ENCODE data around the gene ACTG2.

Gene ACTG2

DNA sequence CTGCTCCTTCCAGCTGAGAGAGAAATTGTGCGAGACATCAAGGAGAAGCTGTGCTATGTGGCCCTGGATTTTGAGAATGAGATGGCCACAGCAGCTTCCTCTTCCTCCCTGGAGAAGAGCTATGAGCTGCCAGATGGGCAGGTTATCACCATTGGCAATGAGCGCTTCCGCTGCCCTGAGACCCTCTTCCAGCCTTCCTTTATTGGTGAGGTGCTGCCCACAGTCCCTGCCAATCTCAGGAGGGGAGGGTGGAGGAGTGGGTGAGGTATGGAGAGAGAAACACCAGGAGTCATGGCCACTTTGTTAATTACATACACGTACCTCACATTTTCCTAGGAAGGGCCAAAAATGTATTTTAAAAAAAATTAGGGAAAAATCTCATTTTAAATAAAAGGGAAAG lies 21.9 kb downstream of the ACTG2 start:
- DNase-seq (ENCODE audit: low read depth) = no peak

GRCh38 chr2:73915437-73915993 lies 22.7 kb downstream of the ACTG2 start:
- no peak for DNase-seq (ENCODE audit: low read depth)

- no peak for DNase-seq (ENCODE audit: low read depth)
Observed at GRCh38 chr2:73916666-73917065, 23.9 kb downstream of the ACTG2 start.

GRCh38 chr2:73917296-73917695 lies 24.5 kb downstream of the ACTG2 start:
- no peak for DNase-seq (ENCODE audit: low read depth)

GRCh38 chr2:73917696-73918207 lies 24.9 kb downstream of the ACTG2 start:
- no peak for DNase-seq (ENCODE audit: low read depth)

GRCh38 chr2:73918856-73919255 lies 26.0 kb downstream of the ACTG2 start:
- DNase-seq (ENCODE audit: low read depth) = no peak

DNA sequence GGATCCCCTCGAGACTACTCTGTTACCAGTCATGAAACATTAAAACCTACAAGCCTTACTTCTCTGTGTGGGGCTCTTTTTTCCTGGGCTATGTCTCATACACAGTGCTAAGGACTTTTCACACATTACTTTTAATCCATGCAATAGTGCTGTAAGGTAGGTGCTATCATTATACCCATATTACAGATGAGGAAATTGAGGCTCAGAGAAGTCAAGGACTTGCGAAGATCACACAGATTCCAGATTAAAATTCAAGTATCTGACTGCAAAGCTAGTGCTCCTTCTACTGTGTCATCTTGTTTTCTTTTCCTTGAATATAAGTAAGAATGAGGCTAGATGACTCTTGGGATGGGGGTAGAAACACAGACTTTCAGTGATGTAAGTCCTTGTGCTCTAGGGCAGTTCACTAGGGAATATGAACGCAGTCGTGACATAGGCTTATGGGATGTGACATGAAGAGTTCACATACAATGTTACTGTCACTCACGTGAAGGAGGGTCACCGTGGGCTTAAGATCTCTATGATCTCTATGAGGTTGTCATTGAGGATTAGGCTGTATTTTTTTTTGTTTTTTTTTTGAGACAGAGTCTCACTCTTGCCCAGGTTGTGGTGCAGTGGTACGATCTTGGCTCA lies 26.9 kb downstream of the ACTG2 start:
- no peak for DNase-seq (ENCODE audit: low read depth)

DNA sequence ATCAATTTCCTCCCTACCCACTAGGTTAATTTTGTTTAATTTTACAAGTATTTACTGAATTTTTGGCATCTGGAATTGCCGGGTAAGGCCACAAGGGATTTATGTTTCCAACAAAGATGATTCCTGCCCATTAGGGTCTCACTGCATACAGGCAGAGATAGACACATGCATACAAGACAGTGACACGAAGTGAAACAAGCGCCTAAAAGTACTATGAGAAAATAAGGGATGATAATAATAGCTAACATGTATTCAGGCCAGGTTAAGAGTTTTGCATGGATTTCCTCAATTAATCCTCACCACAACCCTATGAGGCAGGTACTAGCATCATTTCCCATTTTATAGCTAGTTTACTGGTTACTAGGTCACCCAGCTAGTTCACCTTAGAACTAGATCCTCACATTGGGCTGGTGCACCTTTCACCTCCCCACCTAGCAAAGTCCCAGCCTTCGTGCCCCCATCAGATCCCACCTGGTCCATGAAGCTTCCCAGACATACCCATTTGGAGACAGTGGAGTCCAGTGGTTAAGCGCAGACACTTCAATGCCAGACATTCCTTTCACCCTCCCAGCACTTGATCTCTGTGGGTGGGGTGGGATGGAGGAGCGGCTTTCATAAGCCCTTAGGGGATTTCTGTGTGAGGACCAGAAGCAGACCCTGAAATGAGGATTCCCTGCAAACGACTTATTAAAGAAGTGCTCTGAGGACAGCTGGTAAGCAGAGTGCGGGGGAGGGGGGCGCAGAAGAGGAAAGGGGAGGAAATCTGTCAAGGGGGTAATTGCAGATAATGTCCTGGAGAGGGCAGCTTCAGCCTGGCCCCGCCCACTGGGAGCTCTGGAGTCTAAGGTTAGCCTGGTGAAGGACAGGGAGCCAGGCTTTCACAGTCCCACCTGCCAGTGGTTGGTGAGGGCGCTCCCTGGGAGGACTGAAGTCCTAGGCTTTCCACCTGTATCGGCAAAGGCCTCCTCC lies 28.1 kb downstream of the ACTG2 start:
- DNase-seq (ENCODE audit: low read depth) = no peak

DNA sequence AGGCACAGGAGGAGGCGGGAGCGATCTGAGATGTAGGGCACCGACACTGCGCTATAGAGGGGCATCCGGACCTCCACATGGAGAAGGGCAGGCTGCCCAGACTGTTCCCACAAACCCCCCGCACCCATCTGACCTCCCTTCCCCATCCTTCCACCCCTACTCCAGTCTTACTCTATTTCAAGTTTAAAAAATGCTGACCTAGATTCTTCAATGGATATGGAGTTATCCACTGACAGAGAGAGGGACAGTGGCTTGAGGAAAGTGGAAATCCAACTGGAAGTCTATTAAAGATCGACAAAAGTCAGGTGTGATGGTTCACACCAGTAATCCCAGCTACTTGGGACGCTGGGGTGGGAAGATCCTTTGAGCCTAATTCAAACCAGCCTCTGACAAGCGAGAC lies 28.8 kb downstream of the ACTG2 start:
- no peak for DNase-seq (ENCODE audit: low read depth)

DNA sequence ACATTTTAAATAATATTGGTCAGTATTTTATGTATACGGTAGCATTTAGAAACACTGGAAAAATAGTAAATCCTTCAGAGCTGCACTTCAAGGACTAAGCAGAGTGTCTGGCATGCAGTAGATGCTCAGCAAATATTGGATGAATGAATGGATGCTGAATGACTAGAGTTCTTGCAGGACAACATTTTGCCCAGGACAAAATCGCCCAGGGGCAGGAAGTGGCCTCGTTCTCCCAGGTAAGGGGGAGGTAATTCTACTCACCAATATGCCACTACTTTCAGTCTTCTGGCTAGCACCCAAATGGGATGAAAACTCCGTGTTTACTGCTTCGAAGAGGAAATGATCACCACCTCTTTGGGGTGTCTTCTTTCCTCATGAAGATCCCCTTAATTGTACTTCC lies 29.9 kb downstream of the ACTG2 start:
- no peak for DNase-seq (ENCODE audit: low read depth)

GRCh38 chr2:73925033-73925704 lies 32.4 kb downstream of the ACTG2 start:
- DNase-seq (ENCODE audit: low read depth) = no peak

DNA sequence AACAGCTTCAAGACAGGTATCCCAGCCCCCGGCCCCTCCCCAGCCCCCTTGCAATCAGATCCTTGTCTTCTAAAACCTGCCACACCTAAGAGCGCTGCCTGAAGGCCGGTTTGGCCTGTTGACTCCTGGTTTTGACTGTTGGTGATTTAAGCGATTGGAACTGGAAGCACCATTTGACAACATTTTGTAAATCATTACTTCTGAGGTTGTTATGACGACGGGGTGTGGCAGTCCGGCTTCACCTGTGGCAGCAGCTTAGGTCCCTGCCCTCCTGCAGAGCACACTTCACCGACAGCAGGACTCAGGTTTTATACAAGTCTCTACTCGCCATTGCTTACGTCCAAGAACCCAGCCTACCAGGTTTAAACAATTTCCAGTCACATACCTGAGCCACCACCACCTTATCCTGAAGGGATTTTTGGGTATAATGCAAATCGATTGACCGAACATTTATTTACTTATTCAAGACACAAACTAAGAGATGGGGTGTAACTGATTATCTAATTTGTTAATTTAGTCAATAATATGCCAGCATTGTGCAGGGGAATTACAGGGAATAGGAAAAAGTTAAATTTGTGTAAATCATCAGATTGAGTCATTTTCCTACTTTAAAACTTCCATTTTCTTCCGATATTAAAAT lies 33.2 kb downstream of the ACTG2 start:
- DNase-seq (ENCODE audit: low read depth) = no peak

GRCh38 chr2:73926493-73927327 lies 33.9 kb downstream of the ACTG2 start, which contains the start of gene DGUOK:
TSS of gene DGUOK (plus strand) at chr2:73926880. CDS start at chr2:73926911, 31 bp downstream.
- DNase-seq (ENCODE audit: low read depth) = peak; percentile 94

DNA sequence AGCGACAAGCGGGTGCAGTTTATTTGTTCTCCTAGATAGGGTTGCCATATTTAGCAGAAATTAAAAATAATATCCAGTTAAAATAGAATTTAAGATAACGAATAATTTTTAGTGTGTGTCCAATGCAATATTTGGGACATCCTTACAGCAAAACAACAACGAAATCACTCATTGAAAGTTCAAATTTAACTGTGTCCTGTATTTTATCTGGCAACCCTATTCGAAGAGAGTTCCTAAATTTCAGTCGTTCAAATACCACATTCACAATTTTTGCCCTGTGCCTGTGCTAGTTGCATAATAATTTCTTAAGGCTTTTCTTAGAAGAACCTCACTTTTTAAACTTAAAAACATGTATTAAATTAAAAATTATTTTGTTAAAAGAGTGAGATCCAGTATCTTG lies 34.5 kb downstream of the ACTG2 start:
- no peak for DNase-seq (ENCODE audit: low read depth)

DNA sequence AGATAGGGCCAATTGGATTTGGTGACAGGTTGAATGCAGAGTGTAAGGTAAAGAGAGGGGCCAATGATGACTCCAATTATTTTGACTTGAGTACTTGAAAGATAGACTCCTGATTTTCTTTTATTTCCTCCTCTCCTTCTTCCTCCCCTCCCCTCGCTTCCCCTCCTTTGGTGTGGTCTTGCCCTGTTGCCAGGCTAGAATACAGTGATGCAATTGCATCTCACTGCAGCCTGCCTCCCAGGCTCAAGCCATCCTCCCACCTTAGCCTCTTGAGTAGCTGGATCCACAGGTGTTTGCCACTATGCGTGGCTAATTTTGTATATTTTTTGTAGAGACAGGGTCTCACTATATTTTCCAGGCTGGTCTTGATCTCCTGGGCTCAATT lies 36.1 kb downstream of the ACTG2 start:
- no peak for DNase-seq (ENCODE audit: low read depth)

GRCh38 chr2:73930386-73930785 lies 37.6 kb downstream of the ACTG2 start:
- DNase-seq (ENCODE audit: low read depth) = no peak

GRCh38 chr2:73931531-73932500 lies 39.0 kb downstream of the ACTG2 start:
- DNase-seq (ENCODE audit: low read depth) = no peak

DNA sequence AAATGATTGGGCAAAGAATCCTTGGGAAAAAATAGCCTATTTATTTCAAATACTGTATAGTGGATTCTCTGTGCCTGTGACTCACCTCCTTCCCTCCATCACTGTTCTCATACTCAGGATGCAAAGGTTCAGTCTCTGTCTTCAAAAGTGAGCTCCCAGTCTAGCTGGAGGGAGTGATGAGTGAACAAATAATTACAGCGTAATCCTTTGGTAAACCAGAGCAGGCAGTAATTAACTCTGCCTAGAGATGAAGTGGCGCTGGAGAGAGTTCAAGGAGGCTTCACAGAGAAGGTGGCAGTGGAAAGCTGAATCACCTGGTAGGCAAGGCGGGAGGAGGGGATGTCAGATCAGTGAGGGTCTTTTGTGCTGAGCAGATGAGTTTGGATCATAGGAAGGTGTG lies 40.4 kb downstream of the ACTG2 start:
- DNase-seq (ENCODE audit: low read depth) = no peak

- no peak for DNase-seq (ENCODE audit: low read depth)
Observed at GRCh38 chr2:73935641-73936040, 42.8 kb downstream of the ACTG2 start.
